ENCODE measurements around the gene LAMA4.
A peak's percentile ranks its signal among the peaks of the same experiment; 100 is the strongest.

LAMA4 gene

GRCh38 chr6:112163295-112164257 is 90.8 kb downstream of the LAMA4 start:
- no peak overlapping the region for H3K4me3 ChIP-seq (ENCODE audit: low read depth, low read length)
- ChIA-PET CTCF (interaction anchor here (0.7 to 8.9 kb wide), 37 partner anchors 9 to 904 kb away, joined by 3 to 126 read pairs (median 5); partner anchors contain the start of genes FAM229B and TUBE1), POLR2A (no interaction called here)
- TF ChIP-seq CTCF (IDR thresholded peaks at IDR 0.05; ENCODE audit: insufficient read depth, low read length, missing control alignments): peak; percentile 94
- no peak for DNase-seq (ENCODE audit: low read depth, low spot score)

- DNase-seq (ENCODE audit: low read depth, low spot score): no peak
- H3K4me3 ChIP-seq (ENCODE audit: low read depth, low read length): no peak overlapping the region
- no peak for TF ChIP-seq CTCF (IDR thresholded peaks at IDR 0.05; ENCODE audit: insufficient read depth, low read length, missing control alignments)
- CTCF ChIA-PET: interaction anchor here (1.5 to 8.9 kb wide), 7 partner anchors 14 to 450 kb away, joined by 3 to 126 read pairs (median 26); partner anchors contain the start of genes FAM229B and TUBE1
- POLR2A ChIA-PET: no interaction called here
These were observed 93.6 kb downstream of the LAMA4 start for GRCh38 chr6:112160745-112161144.

- POLR2A ChIA-PET: no interaction called here
- no peak overlapping the region for H3K4me3 ChIP-seq (ENCODE audit: low read depth, low read length)
- no peak for TF ChIP-seq CTCF (IDR thresholded peaks at IDR 0.05; ENCODE audit: insufficient read depth, low read length, missing control alignments)
- CTCF ChIA-PET: interaction anchor here (2.3 kb wide), 1 partner anchor 70 kb away, joined by 7 read pairs; the partner anchor contains the start of genes FAM229B and TUBE1
- DNase-seq (ENCODE audit: low read depth, low spot score): no peak
These were observed 97.7 kb downstream of the LAMA4 start for GRCh38 chr6:112156668-112157067.

GRCh38 chr6:112155886-112156285 is 98.5 kb downstream of the LAMA4 start:
- DNase-seq (ENCODE audit: low read depth, low spot score): no peak
- no peak for TF ChIP-seq CTCF (IDR thresholded peaks at IDR 0.05; ENCODE audit: insufficient read depth, low read length, missing control alignments)
- H3K4me3 ChIP-seq (ENCODE audit: low read depth, low read length): no peak overlapping the region
- CTCF ChIA-PET: interaction anchor here (1.9 kb wide), 1 partner anchor 8 kb away, joined by 20 read pairs; no protein-coding TSS in a partner anchor
- POLR2A ChIA-PET: no interaction called here

GRCh38 chr6:112154711-112155110 is 99.7 kb downstream of the LAMA4 start:
- H3K4me3 ChIP-seq (ENCODE audit: low read depth, low read length): no peak overlapping the region

More at GRCh38 chr6:112154711-112155110, 99.7 kb downstream of the LAMA4 start:
- POLR2A ChIA-PET: no interaction called here
- DNase-seq (ENCODE audit: low read depth, low spot score): no peak
- CTCF ChIA-PET: interaction anchor here (1.1 to 1.9 kb wide), 2 partner anchors 9 to 18 kb away, joined by 3 to 20 read pairs; no protein-coding TSS in a partner anchor
- no peak for TF ChIP-seq CTCF (IDR thresholded peaks at IDR 0.05; ENCODE audit: insufficient read depth, low read length, missing control alignments)

Data from AG04449 (cell line).